Measurements from ENCODE around the gene WWC2.
A peak's percentile ranks its signal among the peaks of the same experiment; 100 is the strongest.

WWC2 gene

DNA sequence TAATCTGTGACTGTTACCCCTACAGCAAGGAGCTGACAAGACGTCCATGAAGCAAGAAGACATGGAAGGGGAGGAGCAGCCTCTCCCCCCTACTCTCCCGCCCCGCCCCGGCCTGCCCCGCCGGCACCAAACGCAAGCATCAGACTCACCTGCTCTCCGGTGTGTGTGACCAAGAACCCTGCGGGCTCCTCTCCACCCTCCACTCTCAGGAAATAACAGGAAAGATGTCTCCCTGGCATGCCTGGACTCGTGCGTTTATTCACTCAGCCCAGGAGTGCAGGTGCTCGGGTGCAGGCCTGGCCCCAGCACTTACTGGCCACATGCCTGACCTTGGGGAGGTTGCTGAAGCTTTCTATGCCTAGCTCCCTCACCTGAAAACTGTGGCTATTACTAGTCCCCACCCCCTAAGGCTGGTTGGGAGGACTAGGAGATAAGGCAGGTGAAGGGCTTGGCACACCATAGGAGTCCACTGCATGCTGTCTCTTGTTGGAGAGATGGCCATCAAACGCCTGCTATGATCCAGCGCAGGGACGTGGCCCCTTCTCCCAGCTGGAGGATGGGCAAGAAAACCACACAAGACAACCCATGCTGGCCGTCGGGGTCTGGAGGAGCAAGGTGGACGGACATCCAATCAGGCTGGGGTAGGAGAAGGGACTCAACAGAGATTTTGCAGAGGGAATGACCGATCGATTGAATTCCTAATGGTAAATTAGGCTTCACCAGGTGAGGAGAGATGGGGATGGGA lies 258.0 kb downstream of the WWC2 start:
- no peak overlapping the region for H3K4me3 ChIP-seq (ENCODE audit: low read length)
- no peak for DNase-seq (ENCODE audit: low read depth)
- TF ChIP-seq, protein P1, sequence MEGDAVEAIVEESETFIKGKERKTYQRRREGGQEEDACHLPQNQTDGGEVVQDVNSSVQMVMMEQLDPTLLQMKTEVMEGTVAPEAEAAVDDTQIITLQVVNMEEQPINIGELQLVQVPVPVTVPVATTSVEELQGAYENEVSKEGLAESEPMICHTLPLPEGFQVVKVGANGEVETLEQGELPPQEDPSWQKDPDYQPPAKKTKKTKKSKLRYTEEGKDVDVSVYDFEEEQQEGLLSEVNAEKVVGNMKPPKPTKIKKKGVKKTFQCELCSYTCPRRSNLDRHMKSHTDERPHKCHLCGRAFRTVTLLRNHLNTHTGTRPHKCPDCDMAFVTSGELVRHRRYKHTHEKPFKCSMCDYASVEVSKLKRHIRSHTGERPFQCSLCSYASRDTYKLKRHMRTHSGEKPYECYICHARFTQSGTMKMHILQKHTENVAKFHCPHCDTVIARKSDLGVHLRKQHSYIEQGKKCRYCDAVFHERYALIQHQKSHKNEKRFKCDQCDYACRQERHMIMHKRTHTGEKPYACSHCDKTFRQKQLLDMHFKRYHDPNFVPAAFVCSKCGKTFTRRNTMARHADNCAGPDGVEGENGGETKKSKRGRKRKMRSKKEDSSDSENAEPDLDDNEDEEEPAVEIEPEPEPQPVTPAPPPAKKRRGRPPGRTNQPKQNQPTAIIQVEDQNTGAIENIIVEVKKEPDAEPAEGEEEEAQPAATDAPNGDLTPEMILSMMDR (conservative IDR thresholded peaks at IDR 0.05; ENCODE audit: low read length) = no peak

DNA sequence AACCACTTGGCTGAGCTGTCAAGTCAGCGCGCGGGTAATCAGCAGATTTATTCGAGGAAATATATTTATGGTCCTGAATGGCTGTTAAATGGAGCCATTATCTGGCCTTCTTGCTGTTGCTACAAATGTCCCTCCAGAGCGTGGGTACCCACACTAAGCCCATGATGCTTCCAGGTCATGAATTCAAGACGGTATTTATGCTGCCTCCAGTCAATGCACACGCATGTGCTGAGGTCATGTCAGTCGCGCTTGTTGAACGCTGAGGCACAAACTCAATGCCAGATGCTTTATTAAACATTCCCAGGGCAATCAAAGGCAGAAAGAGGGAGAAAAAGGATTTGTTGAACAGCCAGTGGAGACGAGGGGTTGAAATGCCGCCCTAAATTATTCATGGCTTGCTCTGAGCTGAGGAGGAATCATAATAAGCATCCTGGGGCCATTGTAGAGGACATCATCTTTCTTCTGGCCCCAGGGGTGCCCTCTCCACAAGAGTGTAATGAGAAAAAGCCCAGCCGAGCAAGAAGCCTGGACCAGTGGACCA lies 259.2 kb downstream of the WWC2 start:
- DNase-seq (ENCODE audit: low read depth) = no peak
- H3K4me3 ChIP-seq (ENCODE audit: low read length) = no peak overlapping the region
- TF ChIP-seq, protein P1 (conservative IDR thresholded peaks at IDR 0.05; ENCODE audit: low read length) = no peak

DNA sequence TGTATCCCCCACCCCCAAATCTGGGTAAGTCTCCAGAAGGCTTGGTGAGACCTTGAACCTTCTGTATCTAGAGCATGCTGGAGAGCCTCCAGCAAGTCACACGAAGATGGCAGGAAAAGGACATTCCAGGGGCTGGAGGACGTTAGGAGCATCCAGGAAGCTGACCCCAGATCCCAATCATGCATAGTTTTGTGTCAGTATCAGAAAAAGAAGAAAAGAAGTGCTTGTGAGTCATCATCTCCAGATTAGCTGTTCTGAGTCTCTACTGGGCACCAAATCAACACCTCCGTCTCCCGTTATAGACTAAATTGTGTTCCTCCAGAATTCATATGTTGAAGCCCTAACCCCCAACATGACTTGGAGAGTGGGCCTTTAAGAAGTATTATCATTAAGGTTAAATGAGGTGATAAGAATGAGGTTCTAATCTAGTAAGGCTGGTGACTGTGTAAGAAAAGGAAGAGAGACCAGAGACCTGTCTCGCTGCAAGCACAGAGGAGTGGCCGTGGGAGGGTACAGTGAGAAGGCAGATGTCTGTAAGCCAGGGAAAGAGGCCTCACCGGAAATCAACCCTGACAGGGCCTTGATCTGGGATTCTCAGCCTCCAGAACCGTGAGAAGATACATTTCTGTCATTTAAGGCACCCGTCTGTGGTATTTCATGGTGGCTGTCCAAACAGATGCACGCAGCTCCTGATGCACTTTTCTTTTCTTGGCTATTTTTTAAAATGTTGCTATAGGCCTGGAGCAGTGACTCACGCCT lies 261.3 kb downstream of the WWC2 start:
- H3K4me3 ChIP-seq (ENCODE audit: low read length) = no peak overlapping the region
- TF ChIP-seq, protein P1 (conservative IDR thresholded peaks at IDR 0.05; ENCODE audit: low read length) = no peak
- DNase-seq (ENCODE audit: low read depth) = peak; percentile 83

DNA sequence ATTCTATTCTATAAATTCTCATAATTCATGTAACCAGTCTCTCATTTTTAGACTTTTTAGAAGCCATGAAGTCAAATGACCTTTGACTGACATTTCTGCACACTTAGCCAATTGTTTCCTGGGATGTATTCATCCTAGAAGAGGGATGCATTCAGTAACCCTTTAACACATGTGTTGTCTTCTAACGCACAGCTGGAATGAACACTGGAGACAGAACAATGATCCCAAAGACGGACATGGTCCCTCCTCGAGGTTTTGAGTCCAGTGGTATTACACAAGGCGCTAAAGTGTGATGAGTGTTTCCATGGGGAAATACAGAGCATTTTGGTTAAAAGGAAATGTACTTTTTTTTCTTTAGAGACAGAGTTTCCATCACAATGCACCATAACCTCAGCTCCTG lies 263.0 kb downstream of the WWC2 start:
- DNase-seq (ENCODE audit: low read depth) = no peak
- TF ChIP-seq, protein P1 (conservative IDR thresholded peaks at IDR 0.05; ENCODE audit: low read length) = no peak
- no peak overlapping the region for H3K4me3 ChIP-seq (ENCODE audit: low read length)

DNA sequence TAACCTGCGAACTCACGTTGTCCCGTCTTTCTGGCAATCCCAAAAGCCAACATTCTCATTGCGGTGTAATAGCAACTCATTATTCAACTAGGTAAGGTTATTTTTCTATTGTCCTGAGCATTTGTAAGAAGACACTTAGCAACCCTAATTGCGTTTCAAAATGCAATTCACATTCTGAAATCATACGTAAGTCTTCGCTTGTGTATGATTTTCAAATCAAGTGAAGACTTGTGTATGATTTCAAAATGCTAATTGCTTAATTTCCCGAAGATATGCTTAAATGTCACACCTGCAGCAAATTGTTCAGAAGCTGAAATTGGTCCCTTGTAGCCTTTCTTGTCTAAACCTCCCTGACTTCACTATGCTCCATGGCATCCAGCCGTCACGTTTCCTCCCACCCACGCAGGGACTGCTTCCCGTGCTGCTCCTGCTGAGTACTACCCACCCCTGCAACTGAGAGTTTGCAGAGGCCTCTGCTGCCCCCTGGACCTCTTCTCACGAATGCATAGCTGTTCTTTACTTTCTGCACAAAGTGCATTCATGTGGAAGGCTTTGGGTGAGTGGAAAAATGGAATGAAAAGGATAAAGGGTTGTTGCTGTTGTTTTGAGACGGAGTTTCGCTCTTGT lies 264.0 kb downstream of the WWC2 start:
- TF ChIP-seq, protein P1 (conservative IDR thresholded peaks at IDR 0.05; ENCODE audit: low read length) = 0 out of 2 replicates have a peak, but pooled peaks have one; percentile 16
- peak; percentile 20 for DNase-seq (ENCODE audit: low read depth)
- no peak overlapping the region for H3K4me3 ChIP-seq (ENCODE audit: low read length)

DNA sequence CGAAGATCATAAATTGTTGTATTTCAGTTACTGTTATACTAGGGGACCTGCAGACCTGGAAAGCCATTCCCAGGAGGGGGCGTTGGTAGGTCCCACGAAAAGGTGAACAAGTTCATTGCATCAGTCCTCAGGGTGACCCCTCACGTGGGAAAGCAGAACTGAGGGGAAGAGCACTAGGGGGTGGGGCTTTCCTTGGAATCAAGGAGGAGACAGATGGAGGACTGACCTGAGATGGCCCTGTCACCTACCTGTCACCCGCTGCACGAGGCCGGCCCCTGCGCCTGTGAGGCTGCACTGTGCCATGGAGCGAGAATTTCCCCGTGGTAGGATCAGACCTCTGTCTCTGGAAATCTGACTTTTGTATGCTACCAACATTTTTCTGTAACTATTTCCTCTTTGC lies 265.0 kb downstream of the WWC2 start:
- no peak for DNase-seq (ENCODE audit: low read depth)
- TF ChIP-seq, protein P1 (conservative IDR thresholded peaks at IDR 0.05; ENCODE audit: low read length) = no peak
- no peak overlapping the region for H3K4me3 ChIP-seq (ENCODE audit: low read length)
